Measurements from ENCODE around the gene SPATA2L. TPM values are rescaled to one million over a fixed set of nuclear protein-coding genes. Genes with fewer than 3 reads are reported as not detected.

The SPATA2L gene
- total and polyA plus RNA-seq, 10 of the 15 experiments (the other 5 are each of a cell fraction or from before 2014, with no cell fraction given), result 0.20 to 6.9 (median 3.9) TPM; not detected in 1

- ChIA-PET POLR2A (interaction anchor here (0.6 to 2.6 kb wide), 7 partner anchors 14 to 173 kb away, joined by 3 to 20 read pairs (median 7); partner anchors contain the start of genes CDK10 and TCF25), CTCF (interaction anchor here (0.6 to 3.2 kb wide), 31 partner anchors 11 to 211 kb away, joined by 3 to 56 read pairs (median 4); partner anchors contain the start of genes CDK10, CHMP1A, CPNE7 and SPATA33), RAD21 (ENCODE audit: unreplicated experiment) (interaction anchor here (0.6 to 3.5 kb wide), 17 partner anchors 13 to 888 kb away, joined by 3 to 26 read pairs (median 5); partner anchors contain the start of genes CDK10, CHMP1A, CPNE7 and SPATA33), SMC1A (ENCODE audit: uncharacterized antibody, unreplicated experiment) (interaction anchor here (0.8 to 1.6 kb wide), 10 partner anchors 13 to 215 kb away, joined by 3 to 12 read pairs (median 4); partner anchors contain the start of gene CDK10)
- Histone ChIP-seq H3K27ac (ENCODE audit: control insufficient read depth, insufficient read depth) (no peak overlapping the region; the same call in 1 of the 2 replicates), H3K79me2 (ENCODE audit: control insufficient read depth, insufficient read depth, low read length) (no peaks in the 10 kb centered on the region), H3K27me3 (replicated peaks in 1 of 2; ENCODE audit: control insufficient read depth in 2 of 2, insufficient read depth in 2 of 2, low read length in 1 of 2) (no peaks in the 10 kb centered on the region), H3K4me3 (peak overlapping the region; percentile 83), H3K9ac (ENCODE audit: control insufficient read depth, insufficient read depth, low read length) (peak overlapping the region; percentile 41), H3K4me2 (ENCODE audit: control insufficient read depth, insufficient read depth) (peak overlapping the region; percentile 91), H2AFZ (ENCODE audit: control insufficient read depth, low read depth, low read length) (peak overlapping the region; percentile 22; the same call in 1 of the 2 replicates), H3K4me1 (ENCODE audit: control insufficient read depth, insufficient read depth, low read length) (peaks cover 22% of the 10 kb centered on the region), H4K20me1 (ENCODE audit: control insufficient read depth, insufficient read depth) (no peaks in the 10 kb centered on the region; the same call in 1 of the 2 replicates), H3K9me3 (replicated peaks; ENCODE audit: control insufficient read depth, insufficient read depth, low read length) (no peaks in the 10 kb centered on the region), H3K36me3 (ENCODE audit: control insufficient read depth in 2 of 2, insufficient read depth in 2 of 2, low read length in 1 of 2) (peaks cover 0 to 2% of the 10 kb centered on the region in 2 experiments; a peak in 2 of 4 replicates)
- FAIRE-seq (peak; percentile 95), ATAC-seq (peak; percentile 67), DNase-seq (ENCODE audit: low read depth, low spot score) (peak; percentile 82)
- 1% methylated on average over 30 of the region's 30 CpGs for WGBS (ENCODE audit: insufficient coverage, insufficient replicate concordance, low lambda C conversion rate, missing lambda C conversion rate)
- in situ Hi-C loops (cut with MboI) (loop anchor here (5.0 to 10.0 kb wide), 2 partner anchors 95 to 162 kb away; no protein-coding TSS in a partner anchor), intact Hi-C loops (cut with micrococcal nuclease; ENCODE audit: unreplicated experiment) (loop anchor here (1.0 to 10.0 kb wide), 2 partner anchors 161 to 215 kb away; partner anchors contain the start of gene MC1R)
- BruUV-seq (replicated peaks), result no TSS peak
- TF ChIP-seq KDM1A (IDR thresholded peaks at IDR 0.05; ENCODE audit: borderline replicate concordance), result no peak
- TF ChIP-seq CEBPZ (IDR thresholded peaks at IDR 0.05; ENCODE audit: low read depth, low read length), result no peak
- no peak for TF ChIP-seq LARP7 (IDR thresholded peaks at IDR 0.05)
- TF ChIP-seq KLF5 (IDR thresholded peaks at IDR 0.05; ENCODE audit: partially characterized antibody), result peak; percentile 64
- peak; percentile 55 for TF ChIP-seq RAD21 (IDR thresholded peaks at IDR 0.05; ENCODE audit: insufficient read depth, low read depth, low read length)
- TF ChIP-seq RELB (IDR thresholded peaks at IDR 0.05; ENCODE audit: low read depth), result peak; percentile 47; the same call in 1 of the 2 replicates
- peak; percentile 38; the same call in 1 of the 2 replicates for TF ChIP-seq ELK1 (IDR thresholded peaks at IDR 0.05; ENCODE audit: low read depth, low read length)
- TF ChIP-seq EP300 (IDR thresholded peaks at IDR 0.05; ENCODE audit: borderline replicate concordance in 1 of 2, control insufficient read depth in 1 of 2, low read depth in 2 of 2, low read length in 2 of 2), result peak; percentile 55 to 63; a peak in 2 of 4 replicates
- TF ChIP-seq MAX (IDR thresholded peaks at IDR 0.05; ENCODE audit: low read depth, low read length), result peak; percentile 86; the same call in 1 of the 2 replicates
- no peak for TF ChIP-seq PML (IDR thresholded peaks at IDR 0.05; ENCODE audit: low read length)
- no peak for TF ChIP-seq CHD1 (IDR thresholded peaks at IDR 0.05; ENCODE audit: low read depth, low read length)
- TF ChIP-seq TARDBP (IDR thresholded peaks at IDR 0.05; ENCODE audit: borderline replicate concordance), result peak; percentile 58; the same call in 1 of the 2 replicates
- TF ChIP-seq SREBF1 (IDR thresholded peaks at IDR 0.05; ENCODE audit: low read length), result peak; percentile 31; the same call in 1 of the 2 replicates
- no peak for TF ChIP-seq SUPT20H (IDR thresholded peaks at IDR 0.05; ENCODE audit: borderline replicate concordance, control insufficient read depth, low read depth, low read length)
- peak; percentile 100 for TF ChIP-seq ATF7 (IDR thresholded peaks at IDR 0.05; ENCODE audit: low read depth)
Observed at GRCh38 chr16:89700100-89700648, 1.3 kb downstream of the SPATA2L start.
